Esophagus muscularis mucosa (tissue), 4 donors: ENCODE measurements around the gene PIGBOS1. TPM values are rescaled to one million over a fixed set of nuclear protein-coding genes. Genes with fewer than 3 reads are reported as not detected.

Experiments used
- DNase-seq: peaks from one replicate; pipeline ENCODE4 v3.0.0-alpha.2; 2017; ENCODE audit errors: extremely low spot score
- H3K27ac ChIP-seq, 4 donors: fragments of 200-600 bp; sonication (generic); replicated peaks in 1 of 4; 1 replicate in 3 of 4; 2 replicates in 1 of 4; pipeline ENCODE4 v1.5.1; 2016 to 2019; ENCODE audit warnings: mild to moderate bottlenecking in 1 of 4
- H3K27me3 ChIP-seq, 4 donors: fragments of 200-600 bp; sonication (generic); one replicate each; pipeline versions ENCODE4 v1.5.1 to v1.6.0; 2016 to 2019
- H3K36me3 ChIP-seq, 4 donors: fragments of 200-600 bp; sonication (generic); one replicate each; pipeline ENCODE4 v1.5.1; 2016 to 2019
- H3K4me1 ChIP-seq, 4 donors: fragments of 200-600 bp; sonication (generic); one replicate each; pipeline ENCODE4 v1.5.1; 2016 to 2019
- H3K4me3 ChIP-seq, 4 donors: fragments of 200-600 bp; sonication (generic); 1 replicate in 2 of 4; 2 replicates in 2 of 4; pipeline ENCODE4 v1.5.1; 2016 to 2019; ENCODE audit warnings: mild to moderate bottlenecking in 4 of 4, moderate library complexity in 1 of 4
- H3K9me3 ChIP-seq, 4 donors: fragments of 200-600 bp; sonication (generic); 1 replicate in 3 of 4; 2 replicates in 1 of 4; pipeline ENCODE4 v1.5.1; 2016 to 2019
- CTCF ChIP-seq, 3 experiments: fragments of 200-600 bp in 2 of 3; fragments of 450-650 bp in 1 of 3; sonication (generic) in 2 of 3; IDR thresholded peaks; one replicate each; pipeline ENCODE4 v1.5.1; 2017 to 2019; ENCODE audit warnings: antibody characterized with exemption in 3 of 3, mild to moderate bottlenecking in 2 of 3, moderate library complexity in 1 of 3
- EP300 ChIP-seq: sonication (generic); formaldehyde crosslinking; IDR thresholded peaks from one replicate; pipeline ENCODE4 v1.6.1; 2017; ENCODE audit warnings: antibody characterized with exemption
- POLR2A ChIP-seq: fragments of 450-650 bp; IDR thresholded peaks from one replicate; pipeline ENCODE4 v1.6.1; 2017; ENCODE audit warnings: antibody characterized with exemption, moderate library complexity, mild to moderate bottlenecking, low read depth
- POLR2AphosphoS5 ChIP-seq, 2 donors: sonication (generic); formaldehyde crosslinking; IDR thresholded peaks; one replicate each; pipeline ENCODE4 v1.6.1; 2017; ENCODE audit warnings: antibody characterized with exemption in 2 of 2
- WGBS: methylation state at CpG from one replicate; pipeline ENCODE4 v1.1.5; 2018; 5-methylcytosine and 5-hydroxymethylcytosine counted together
- intact Hi-C: fragments of 100-400 bp; cut with DNase I; formaldehyde crosslinking; loops from one replicate; pipeline ENCODE4 v1.15.1; 2023
- total RNA-seq, 4 donors: library from RNA; depleted of rRNA; stranded (reverse); fragments of >200 nt; gene quantifications; one replicate each; pipeline versions ENCODE4 v1.1.0 to v1.2.1, GENCODE V29; 2016

PIGBOS1 gene
- total RNA-seq, 4 donors from 2014 or later, result 10.6 to 21.6 (median 14.4) TPM

- H3K9me3 ChIP-seq, result no peaks in the 10 kb centered on the region
- TF ChIP-seq CTCF (IDR thresholded peaks at IDR 0.05), result no peak
- TF ChIP-seq POLR2AphosphoS5 (IDR thresholded peaks at IDR 0.05), result no peak
- no peak for TF ChIP-seq EP300
- TF ChIP-seq POLR2A, result no peak
- no peak for DNase-seq
- no peak overlapping the region for H3K4me3 ChIP-seq
- peaks cover 10 to 88% (median 22%) of the 10 kb centered on the region in 4 donors for H3K36me3 ChIP-seq
- intact Hi-C loops, result no loop called here
- H3K27ac ChIP-seq, result no peak overlapping the region
- H3K4me1 ChIP-seq, result no peaks in the 10 kb centered on the region
- WGBS, result 98% methylated on average over 5 of the region's 5 CpGs
- H3K27me3 ChIP-seq, result no peaks in the 10 kb centered on the region
Observed at GRCh38 chr15:55334371-55334770, 15.4 kb upstream of the PIGBOS1 start.

GRCh38 chr15:55327387-55327786 lies 8.5 kb upstream of the PIGBOS1 start:
- no peaks in the 10 kb centered on the region for H3K4me1 ChIP-seq
- intact Hi-C loops, result no loop called here
- no peaks in the 10 kb centered on the region for H3K9me3 ChIP-seq
- no peak overlapping the region for H3K4me3 ChIP-seq
- H3K36me3 ChIP-seq, result peaks cover 0 to 60% (median 16%) of the 10 kb centered on the region in 4 donors
- no peak overlapping the region for H3K27ac ChIP-seq
- TF ChIP-seq CTCF (IDR thresholded peaks at IDR 0.05), result no peak
- TF ChIP-seq EP300, result no peak
- TF ChIP-seq POLR2AphosphoS5 (IDR thresholded peaks at IDR 0.05), result no peak
- TF ChIP-seq POLR2A, result no peak
- H3K27me3 ChIP-seq, result no peaks in the 10 kb centered on the region
- 81% methylated on average over 1 of the region's 1 CpG for WGBS
- DNase-seq, result no peak

GRCh38 chr15:55322467-55322866 lies 3.5 kb upstream of the PIGBOS1 start:
- no peak for DNase-seq
- intact Hi-C loops, result no loop called here
- 77% methylated on average over 5 of the region's 5 CpGs for WGBS
- H3K9me3 ChIP-seq, result no peaks in the 10 kb centered on the region
- peaks cover 0 to 22% (median 0%) of the 10 kb centered on the region in 4 donors for H3K36me3 ChIP-seq
- H3K4me1 ChIP-seq, result peaks cover 20 to 26% (median 24%) of the 10 kb centered on the region in 4 donors
- H3K27ac ChIP-seq, result no peak overlapping the region
- H3K27me3 ChIP-seq, result no peaks in the 10 kb centered on the region
- TF ChIP-seq POLR2AphosphoS5 (IDR thresholded peaks at IDR 0.05) (no peak), EP300 (no peak), CTCF (IDR thresholded peaks at IDR 0.05) (no peak), POLR2A (no peak)
- H3K4me3 ChIP-seq, result no peak overlapping the region

- peaks cover 0 to 24% (median 0%) of the 10 kb centered on the region in 4 donors for H3K36me3 ChIP-seq
- H3K9me3 ChIP-seq, result no peaks in the 10 kb centered on the region
- H3K4me1 ChIP-seq, result peaks cover 26 to 37% (median 35%) of the 10 kb centered on the region in 4 donors
- no peak for TF ChIP-seq POLR2AphosphoS5 (IDR thresholded peaks at IDR 0.05)
- no peak for TF ChIP-seq POLR2A
- no peak for TF ChIP-seq EP300
- TF ChIP-seq CTCF (IDR thresholded peaks at IDR 0.05), result no peak
- no peaks in the 10 kb centered on the region for H3K27me3 ChIP-seq
- H3K4me3 ChIP-seq, result no peak overlapping the region
- intact Hi-C loops, result no loop called here
- 89% methylated on average over 1 of the region's 1 CpG for WGBS
- no peak overlapping the region for H3K27ac ChIP-seq
- no peak for DNase-seq
Observed at GRCh38 chr15:55320963-55321362, 2.0 kb upstream of the PIGBOS1 start.

GRCh38 chr15:55320238-55320550 lies 1.3 kb upstream of the PIGBOS1 start:
- peaks cover 0 to 24% (median 0%) of the 10 kb centered on the region in 4 donors for H3K36me3 ChIP-seq
- TF ChIP-seq POLR2AphosphoS5 (IDR thresholded peaks at IDR 0.05), result no peak
- no peak for TF ChIP-seq EP300
- TF ChIP-seq CTCF (IDR thresholded peaks at IDR 0.05), result no peak
- no peak for TF ChIP-seq POLR2A
- intact Hi-C loops, result no loop called here
- H3K4me3 ChIP-seq, result peak overlapping the region in 2 of 4 donors; percentile 64 to 80
- H3K27me3 ChIP-seq, result no peaks in the 10 kb centered on the region
- no peak for DNase-seq
- 25% methylated on average over 2 of the region's 2 CpGs for WGBS
- H3K4me1 ChIP-seq, result peaks cover 26 to 37% (median 35%) of the 10 kb centered on the region in 4 donors
- no peaks in the 10 kb centered on the region for H3K9me3 ChIP-seq
- H3K27ac ChIP-seq, result peak overlapping the region in 1 of 4 donors; percentile 31
